NCI-H1048 (cell line): Measurements from ENCODE around the gene CSNK1E.
"Not testable (repeated sequence)": the region's sequence is repeated elsewhere in the genome, so short reads cannot be mapped to it uniquely, and the experiment has no call there.

Experiments
- DNase-seq: peaks from one replicate; lab custom pipeline; 2025; lab: John Stamatoyannopoulos, UW

Gene CSNK1E

DNA sequence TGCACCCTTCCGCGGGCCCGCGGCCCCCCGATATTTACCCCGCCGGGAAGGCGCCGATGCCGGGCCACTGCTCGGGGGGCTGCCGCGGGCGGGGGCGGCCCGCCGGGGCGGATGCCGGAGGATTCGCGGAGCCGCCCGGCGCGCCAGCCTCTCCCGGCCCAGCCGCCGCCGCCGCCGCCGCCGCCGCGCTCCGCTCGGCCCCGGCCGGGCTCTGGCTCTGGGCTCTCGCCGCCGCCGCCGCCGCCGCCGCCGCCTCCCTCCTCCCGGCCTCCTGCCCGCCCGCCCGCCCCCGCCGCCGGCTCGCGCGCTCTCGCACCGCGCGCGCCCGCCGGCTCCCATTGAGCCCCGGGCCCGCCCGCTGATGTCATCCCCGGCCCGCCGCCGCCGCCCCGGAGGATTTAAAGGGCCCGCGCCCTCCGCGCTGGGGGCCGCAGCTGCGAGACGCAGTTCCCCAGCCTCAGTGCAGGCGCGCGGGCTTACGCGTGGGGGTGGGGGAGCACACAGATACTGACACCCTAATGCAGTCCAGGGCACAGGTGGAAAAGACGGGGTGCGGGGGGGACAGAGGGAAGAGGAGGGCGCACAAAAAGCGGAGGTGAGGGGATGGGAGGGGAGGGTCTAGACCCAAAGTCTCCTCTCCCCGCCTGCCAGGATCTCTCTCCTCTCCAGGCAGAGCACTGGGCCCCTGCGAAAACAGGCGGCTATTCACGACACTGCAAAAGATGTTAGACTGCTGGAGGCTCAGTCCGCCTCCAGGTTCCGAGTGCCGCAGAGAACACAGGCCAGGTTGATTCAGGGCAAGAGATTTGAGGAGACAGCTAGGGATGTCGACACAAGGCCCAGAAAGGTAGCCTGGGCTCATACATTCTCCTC is at the start of gene CSNK1E:
CSNK1E (minus strand) TSS at position 312 of the 873 bp plus-strand sequence. CDS start 3,276 bp downstream, outside the sequence.
- DNase-seq = no peak

DNA sequence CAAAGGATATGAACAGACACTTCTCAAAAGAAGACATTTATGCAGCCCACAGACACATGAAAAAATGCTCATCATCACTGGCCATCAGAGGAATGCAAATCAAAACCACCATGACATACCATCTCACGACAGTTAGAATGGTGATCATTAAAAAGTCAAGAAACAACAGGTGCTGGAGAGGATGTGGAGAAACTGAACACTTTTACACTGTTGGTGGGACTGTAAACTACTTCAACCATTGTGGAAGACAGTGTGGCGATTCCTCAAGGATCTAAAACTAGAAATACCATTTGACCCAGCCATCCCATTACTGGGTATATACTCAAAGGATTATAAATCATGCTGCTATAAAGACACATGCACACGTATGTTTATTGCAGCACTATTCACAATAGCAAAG is 48.6 kb upstream of the CSNK1E start:
- DNase-seq = not testable (repeated sequence)

- DNase-seq = not testable (repeated sequence)
Observed at GRCh38 chr22:38365174-38365573, 47.9 kb upstream of the CSNK1E start.

GRCh38 chr22:38360560-38360959 is 43.3 kb upstream of the CSNK1E start:
- not testable (repeated sequence) for DNase-seq

DNA sequence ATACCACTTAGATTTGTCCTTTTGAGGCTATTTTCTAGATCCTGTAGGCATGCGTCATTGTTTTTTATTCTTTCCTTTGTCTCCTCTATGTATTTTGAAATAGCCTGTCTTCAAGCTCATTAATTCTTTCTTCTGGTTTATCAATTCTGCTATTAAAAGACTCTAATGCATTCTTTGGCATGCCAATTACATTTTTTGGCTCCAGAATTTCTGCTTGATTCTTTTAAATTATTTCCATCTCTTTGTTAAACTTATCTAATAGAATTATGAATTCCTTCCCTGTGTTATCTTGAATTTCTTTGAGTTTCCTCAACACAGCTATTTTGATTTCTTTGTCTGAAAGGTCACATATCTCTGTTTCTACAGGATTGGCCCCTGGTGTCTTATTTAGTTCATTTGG is 42.6 kb upstream of the CSNK1E start:
- DNase-seq = not testable (repeated sequence)

DNA sequence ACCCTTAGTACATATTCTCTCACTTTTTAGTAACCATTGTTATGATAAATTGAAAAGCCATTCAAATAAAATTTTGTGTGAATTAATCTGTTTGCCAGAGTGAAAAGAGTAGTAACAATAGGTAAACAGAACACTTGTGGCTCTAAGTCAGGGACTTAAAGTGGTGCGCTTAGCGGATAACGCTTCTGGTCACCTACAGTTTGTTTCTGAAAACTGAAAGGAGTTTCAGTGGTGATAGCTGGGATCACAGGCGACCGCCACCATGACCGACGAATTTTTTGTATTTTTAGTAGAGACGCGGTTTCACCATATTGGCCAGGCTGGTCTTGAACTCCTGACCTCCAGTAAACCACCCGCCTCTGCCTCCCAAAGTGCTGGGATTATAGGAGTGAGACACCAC is 40.7 kb upstream of the CSNK1E start:
- DNase-seq = not testable (repeated sequence)

DNA sequence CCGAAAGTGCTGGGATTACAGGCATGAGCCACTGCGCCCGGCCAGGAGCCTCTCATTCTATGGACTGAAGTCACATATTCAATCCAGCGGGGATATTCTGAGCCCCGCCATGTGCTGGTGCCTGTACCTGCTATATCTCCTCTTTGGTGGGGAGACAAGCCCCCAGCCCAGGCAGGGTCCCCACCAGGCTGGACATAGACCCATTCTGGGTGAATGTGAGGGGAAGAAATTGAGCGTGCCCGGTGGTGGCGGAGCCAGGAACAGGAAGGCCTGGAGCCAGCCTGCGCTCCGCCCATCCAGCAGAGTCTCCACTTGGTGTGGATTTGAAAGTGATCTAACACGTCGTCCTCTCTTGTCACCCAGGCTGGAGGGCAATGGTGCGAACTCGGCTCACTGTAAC is 38.0 kb upstream of the CSNK1E start:
- no peak for DNase-seq

GRCh38 chr22:38353701-38354100 is 36.5 kb upstream of the CSNK1E start:
- no peak for DNase-seq

DNA sequence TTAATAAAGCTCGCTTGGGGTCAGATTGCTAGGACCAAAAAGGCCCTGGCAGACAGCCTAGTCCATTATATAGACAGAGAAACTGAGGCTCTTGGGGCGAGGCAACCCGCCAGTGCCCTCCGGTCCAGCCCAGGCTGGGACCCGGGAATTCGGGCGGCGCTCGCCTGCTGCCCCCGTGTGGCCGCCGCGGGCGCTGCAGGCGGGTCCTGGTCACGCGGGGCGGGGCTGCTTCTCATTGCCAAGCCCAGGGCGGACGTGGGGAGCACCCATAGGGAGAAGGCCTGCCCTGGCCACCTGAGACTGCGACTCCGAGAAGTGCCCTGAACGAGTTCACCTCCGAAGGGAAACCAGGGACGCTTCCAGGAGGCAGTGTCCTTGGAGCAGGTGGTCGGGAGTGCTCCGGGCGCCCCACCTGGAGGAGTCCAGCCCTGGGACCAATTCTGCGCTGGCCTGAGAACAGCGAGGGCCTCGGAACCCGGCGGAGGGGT is 36.0 kb upstream of the CSNK1E start:
- DNase-seq = no peak

GRCh38 chr22:38352436-38352835 is 35.2 kb upstream of the CSNK1E start:
- no peak for DNase-seq

DNA sequence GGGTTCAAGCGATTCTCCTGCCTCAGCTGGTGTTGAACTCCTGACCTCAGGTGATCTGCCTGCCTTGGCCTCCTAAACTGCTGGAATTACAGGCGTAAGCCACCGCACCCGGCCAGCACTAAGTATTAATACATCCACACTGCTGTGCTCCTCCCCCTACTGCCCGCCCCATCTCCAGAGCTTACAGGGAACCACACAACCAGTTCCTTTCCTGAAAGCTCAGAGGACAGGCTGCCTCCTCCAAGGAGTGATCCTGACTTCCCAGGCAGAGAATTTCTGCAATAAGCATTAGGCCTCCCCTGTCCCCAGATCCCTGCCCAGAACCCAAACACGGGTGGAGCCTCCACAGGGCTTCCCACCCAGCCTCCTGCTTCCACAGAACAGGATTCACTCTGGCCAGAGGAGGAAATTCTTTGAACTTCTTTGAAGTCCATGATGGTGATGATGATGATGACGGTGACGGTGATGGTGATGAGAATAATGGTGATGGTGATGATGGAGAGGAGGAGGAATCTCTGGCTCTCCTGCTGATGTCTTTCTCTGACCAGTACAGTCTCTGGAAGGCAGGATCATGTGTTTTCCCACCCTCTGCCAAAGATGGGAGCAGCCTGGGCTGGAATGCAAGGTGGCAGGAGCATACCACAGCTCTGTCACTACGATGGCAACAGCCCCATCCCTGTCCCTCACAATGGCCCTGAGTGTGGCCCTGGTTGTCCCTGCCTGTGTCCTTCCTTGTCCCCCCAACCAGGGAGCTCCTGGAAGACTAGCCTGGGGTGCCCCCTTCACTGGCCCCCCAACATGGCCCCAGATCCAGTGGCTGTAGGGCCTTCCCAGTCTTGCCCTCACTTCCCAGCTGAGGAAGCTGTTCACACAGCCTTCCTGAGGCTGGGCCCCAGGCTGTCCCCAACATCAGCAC is 33.5 kb upstream of the CSNK1E start:
- DNase-seq = no peak

DNA sequence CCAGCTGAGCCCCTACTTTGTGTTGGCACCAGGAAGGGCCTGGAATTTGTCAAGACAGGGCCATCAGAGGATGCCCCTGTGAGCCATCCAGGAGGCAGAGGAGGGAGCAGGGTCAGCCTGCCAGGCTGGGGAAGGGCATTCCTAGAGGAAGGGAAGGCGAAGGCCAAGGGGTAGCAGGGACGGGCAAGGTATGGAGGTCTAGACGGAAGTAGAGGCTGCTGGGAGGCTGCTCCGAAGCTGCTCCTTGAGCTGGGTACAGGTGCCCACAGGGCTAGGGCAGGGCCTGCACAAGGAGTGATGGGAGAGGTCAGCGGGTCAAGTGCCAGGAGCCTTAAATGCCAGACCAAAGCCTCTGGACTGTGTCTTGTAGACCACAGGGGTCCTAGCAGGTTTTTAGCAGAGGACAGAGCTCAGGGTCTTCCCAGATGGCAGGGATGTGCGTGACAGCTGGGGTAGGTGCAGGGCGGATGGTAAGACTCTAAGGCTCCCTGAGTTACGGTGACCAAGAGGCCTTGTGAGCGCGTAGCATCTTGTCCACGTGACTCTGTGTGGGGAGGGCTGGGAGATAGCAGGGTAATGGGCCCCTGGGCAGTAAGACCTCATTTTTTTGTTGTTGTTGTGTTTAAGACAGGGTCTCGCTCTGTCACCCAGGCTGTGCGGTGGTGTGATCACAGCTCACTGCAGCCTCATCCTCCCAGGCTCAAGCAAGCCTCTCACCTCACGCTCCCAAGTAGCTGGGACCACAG is 31.7 kb upstream of the CSNK1E start:
- DNase-seq = no peak

DNA sequence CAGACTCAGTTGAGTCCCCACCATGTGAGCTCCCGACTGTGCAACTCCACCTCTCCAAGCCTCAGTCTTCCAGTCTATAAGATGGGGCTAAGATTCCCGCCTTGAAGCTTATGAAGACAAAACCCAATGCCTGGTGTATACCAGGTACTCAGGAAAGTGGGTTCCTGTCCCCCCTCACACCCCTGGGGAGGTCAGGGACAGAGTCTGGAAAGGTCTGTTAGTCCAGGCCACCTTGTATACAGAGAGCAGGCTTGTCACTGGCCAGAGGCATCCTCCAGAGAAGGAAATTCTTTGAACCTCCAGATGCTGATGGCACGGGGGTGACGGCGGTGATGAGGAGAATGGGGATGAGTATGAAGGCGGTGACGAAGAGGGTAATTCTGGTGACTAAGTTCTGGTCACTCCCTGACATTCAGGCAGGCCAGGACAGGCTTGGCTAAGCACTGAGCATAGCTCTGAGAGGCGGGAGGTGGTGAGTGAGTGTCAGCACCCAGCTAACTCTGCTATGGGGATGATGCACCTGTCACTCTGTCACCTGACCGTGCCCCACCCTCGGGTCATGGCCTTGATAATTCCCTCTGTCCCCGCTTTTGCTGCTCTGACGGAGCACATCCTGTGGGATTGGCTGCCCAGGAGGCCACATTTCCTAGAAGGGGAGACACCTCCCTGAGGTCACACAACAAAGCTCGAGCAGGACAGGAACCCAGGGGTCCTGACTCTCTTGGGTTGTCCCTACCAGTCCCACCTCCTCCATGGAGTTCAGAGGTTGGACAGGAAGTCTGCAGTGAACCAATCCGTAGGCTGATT is 30.9 kb upstream of the CSNK1E start:
- no peak for DNase-seq

GRCh38 chr22:38347181-38347943 is 30.1 kb upstream of the CSNK1E start:
- no peak for DNase-seq

DNA sequence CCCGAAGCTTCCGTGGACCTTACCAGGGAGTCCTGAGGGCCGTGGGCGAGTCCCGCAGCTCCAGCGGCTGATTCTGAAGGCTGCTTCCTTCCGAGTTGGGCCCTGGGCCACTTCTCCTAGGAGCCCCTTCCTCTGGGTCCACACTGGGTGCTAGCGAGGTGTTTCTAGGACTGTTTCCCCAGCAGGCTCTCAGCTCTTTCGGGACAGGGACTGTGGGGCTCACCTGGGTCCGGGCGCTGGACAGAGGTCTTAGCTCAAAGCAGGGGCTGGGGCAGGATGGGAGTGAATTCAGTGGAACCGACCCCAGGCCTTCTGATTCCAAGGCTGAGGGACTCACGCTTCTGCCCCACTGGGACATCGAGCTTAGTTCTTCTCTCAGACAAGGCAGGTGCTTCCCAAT is 29.3 kb upstream of the CSNK1E start:
- DNase-seq = no peak

GRCh38 chr22:38345782-38346181 is 28.5 kb upstream of the CSNK1E start:
- DNase-seq = no peak

- DNase-seq = not testable (repeated sequence)
Observed at GRCh38 chr22:38339893-38340292, 22.7 kb upstream of the CSNK1E start.

DNA sequence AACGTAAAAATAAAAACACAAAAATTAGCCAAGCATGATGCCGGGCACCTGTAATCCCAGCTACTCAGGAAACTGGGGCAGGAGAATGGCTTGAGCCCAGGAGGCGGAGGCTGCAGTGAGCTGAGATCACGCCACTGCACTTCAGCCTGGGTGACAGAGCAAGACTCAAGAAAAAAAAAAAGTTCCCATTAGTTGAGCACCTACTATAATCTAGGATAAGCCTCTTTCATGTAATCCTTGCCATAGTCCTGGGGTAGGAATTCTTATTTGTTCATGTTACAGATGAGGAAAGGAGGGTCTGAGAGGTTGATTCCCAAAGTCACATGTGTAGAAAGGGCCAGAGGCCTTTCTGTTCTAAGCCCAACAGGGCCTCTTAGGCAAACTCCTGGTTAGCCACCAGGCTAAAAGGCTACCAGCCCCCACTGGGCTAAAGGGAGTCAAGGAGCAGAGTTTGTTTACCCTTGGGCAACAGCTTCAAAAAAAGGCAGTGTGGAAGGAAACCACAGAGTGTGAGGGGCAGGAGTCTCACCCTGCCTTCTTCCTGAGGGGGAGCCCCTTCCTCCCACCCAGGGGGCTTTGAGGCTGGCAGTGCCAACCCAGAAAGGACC is 21.6 kb upstream of the CSNK1E start:
- DNase-seq = no peak

GRCh38 chr22:38336699-38337098 is 19.5 kb upstream of the CSNK1E start:
- no peak for DNase-seq

GRCh38 chr22:38335077-38335476 is 17.8 kb upstream of the CSNK1E start:
- DNase-seq = no peak
